Endothelial cell of umbilical vein (primary cell): ENCODE data around the gene RILPL2. TPM values are rescaled to one million over a fixed set of nuclear protein-coding genes. Genes with fewer than 3 reads are reported as not detected.
A peak's percentile ranks its signal among the peaks of the same experiment; 100 is the strongest.

Experiments used
- BruUV-seq: library from RNA; stranded (reverse); fragments of 400-500 nt; replicated peaks from 2 replicates; lab custom pipeline; 2021; lab: Mats Ljungman, UMichigan
- CTCF ChIA-PET: fragments of 300-600, 350-600 bp; sonication (Branson Sonifier 250); formaldehyde crosslinking; loops from one replicate; lab custom pipeline; 2021; ENCODE audit warnings: antibody characterized with exemption, inconsistent platforms; lab: Charles Lee
- POLR2A ChIA-PET: fragments of 300-600, 350-600 bp; sonication (Branson Sonifier 250); formaldehyde crosslinking; loops from one replicate; lab custom pipeline; 2021; ENCODE audit warnings: antibody characterized with exemption, inconsistent platforms; lab: Charles Lee
- DNase-seq: peaks from one replicate; pipeline ENCODE4 v3.0.0-alpha.2; 2011; ENCODE audit warnings: low read depth, low spot score
- FAIRE-seq: peaks from 2 replicates; lab custom pipeline; 2011; peaks lifted over from hg19 to GRCh38; lab: Jason Lieb, UNC
- H2AFZ ChIP-seq: 2 replicates; pipeline ENCODE4 v1.6.0; 2012; ENCODE audit warnings: low read depth, low read length, control low read depth, inconsistent platforms
- H3K27ac ChIP-seq: 2 replicates; pipeline ENCODE4 v1.5.1; 2011; ENCODE audit warnings: low read depth, mild to moderate bottlenecking, control low read depth, low read length, moderate library complexity; ENCODE audit not compliant: insufficient read depth
- H3K27me3 ChIP-seq, 2 experiments: 2 replicates each; pipeline versions ENCODE4 v1.6.0 to v1.6.1; 2011; ENCODE audit warnings: low read length in 2 of 2, mixed read lengths in 1 of 2; ENCODE audit not compliant: control insufficient read depth in 2 of 2, insufficient read depth in 2 of 2
- H3K36me3 ChIP-seq, 2 experiments: 2 replicates in 1 of 2; 3 replicates in 1 of 2; pipeline ENCODE4 v1.5.1; 2011; ENCODE audit warnings: low read length in 2 of 2, mild to moderate bottlenecking in 1 of 2, moderate library complexity in 1 of 2; ENCODE audit not compliant: control insufficient read depth in 2 of 2, insufficient read depth in 2 of 2; ENCODE audit errors: extremely low read depth in 1 of 2
- H3K4me1 ChIP-seq: 3 replicates; pipeline ENCODE4 v1.5.1; 2011; ENCODE audit warnings: mild to moderate bottlenecking, low read length; ENCODE audit not compliant: control insufficient read depth, insufficient read depth; ENCODE audit errors: extremely low read depth
- H3K4me2 ChIP-seq: 2 replicates; pipeline ENCODE4 v1.6.1; 2011; ENCODE audit warnings: low read length, control low read depth, mixed read lengths; ENCODE audit not compliant: insufficient read depth
- H3K4me3 ChIP-seq, 3 experiments: fragments of 200-600 bp in 1 of 3; sonication (generic), shearing (Covaris generic) in 1 of 3; replicated peaks in 1 of 3; 2 replicates each; pipeline ENCODE4 v1.5.1; 2011 to 2016; ENCODE audit warnings: control low read depth in 3 of 3, low read length in 3 of 3, mild to moderate bottlenecking in 2 of 3, inconsistent platforms in 1 of 3, low read depth in 1 of 3, moderate library complexity in 1 of 3; ENCODE audit not compliant: insufficient read depth in 1 of 3
- H3K79me2 ChIP-seq: 2 replicates; pipeline ENCODE4 v1.6.0; 2012; ENCODE audit warnings: low read length, inconsistent platforms; ENCODE audit not compliant: control insufficient read depth, insufficient read depth
- H3K9ac ChIP-seq: replicated peaks from 2 replicates; pipeline ENCODE3; 2011; ENCODE audit warnings: low read length, control low read depth; ENCODE audit not compliant: insufficient read depth; ENCODE audit errors: extremely low read depth
- H3K9me1 ChIP-seq: replicated peaks from 3 replicates; pipeline ENCODE4 v1.6.0; 2011; ENCODE audit warnings: mild to moderate bottlenecking, low read length; ENCODE audit not compliant: control insufficient read depth, insufficient read depth; ENCODE audit errors: extremely low read depth
- H3K9me3 ChIP-seq: replicated peaks from 2 replicates; pipeline ENCODE4 v1.5.1; 2012; ENCODE audit warnings: low read length, inconsistent platforms; ENCODE audit not compliant: control insufficient read depth, insufficient read depth
- H4K20me1 ChIP-seq: replicated peaks from 2 replicates; pipeline ENCODE3; 2011; ENCODE audit warnings: mild to moderate bottlenecking, low read length; ENCODE audit not compliant: control insufficient read depth, insufficient read depth; ENCODE audit errors: extremely low read depth
- EZH2 ChIP-seq: IDR thresholded peaks from 2 replicates; pipeline ENCODE4 v1.6.1; 2012; ENCODE audit warnings: borderline replicate concordance, low read depth, mild to moderate bottlenecking, moderate library complexity, low read length, inconsistent platforms; ENCODE audit not compliant: severe bottlenecking
- FOS ChIP-seq: IDR thresholded peaks from 2 replicates; pipeline ENCODE4 v1.6.1; 2011; ENCODE audit warnings: mild to moderate bottlenecking, low read length, moderate library complexity, borderline replicate concordance; ENCODE audit not compliant: insufficient read depth
- GATA2 ChIP-seq: IDR thresholded peaks from 2 replicates; pipeline ENCODE4 v1.7.0; 2011; ENCODE audit warnings: low read depth, mild to moderate bottlenecking, moderate library complexity, mixed read lengths, low read length; ENCODE audit not compliant: insufficient read length, insufficient read depth
- JUN ChIP-seq: IDR thresholded peaks from 2 replicates; pipeline ENCODE4 v1.6.1; 2011; ENCODE audit warnings: borderline replicate concordance, low read depth; ENCODE audit not compliant: insufficient read length, insufficient read depth
- MYC ChIP-seq: IDR thresholded peaks from one replicate; pipeline ENCODE4 v1.6.1; 2011; ENCODE audit warnings: mild to moderate bottlenecking, low read depth, low read length
- POLR2A ChIP-seq: IDR thresholded peaks from 2 replicates; pipeline ENCODE4 v1.6.1; 2012; ENCODE audit warnings: low read depth, mild to moderate bottlenecking, control low read depth, low read length
- POLR2AphosphoS5 ChIP-seq: IDR thresholded peaks from 2 replicates; pipeline ENCODE4 v1.6.1; 2012; ENCODE audit warnings: low read depth, mild to moderate bottlenecking, control low read depth, low read length, moderate library complexity; ENCODE audit not compliant: insufficient read depth
- dilution Hi-C: fragments of 300-500 bp; cut with MboI; formaldehyde crosslinking; loops from one replicate; pipeline ENCODE4 v1.15.0; 2019; ENCODE audit warnings: low sequenced_read_pairs; ENCODE audit not compliant: extremely low pct_ligation_motif_present
- intact Hi-C: fragments of 100-400 bp; cut with micrococcal nuclease; formaldehyde crosslinking; loops from one replicate; pipeline ENCODE4 v1.10.0; 2022
- polyA plus RNA-seq, 4 experiments: library from polyadenylated mRNA; depleted of rRNA in 3 of 4; stranded (reverse) in 3 of 4; unstranded in 1 of 4; fragments of >200 nt; gene quantifications; 2 replicates each; pipeline versions ENCODE4 v1.2.1 to v1.2.3, GENCODE V29; 2011 to 2012; ENCODE audit warnings: missing spikeins in 1 of 4
- total RNA-seq: library from RNA; stranded (reverse); gene quantifications from 2 replicates; pipeline ENCODE4 v1.2.3, GENCODE V29; 2021
- TF ChIP-seq, protein P1 (sequence below): IDR thresholded peaks from 2 replicates; pipeline ENCODE4 v1.6.1; 2011; ENCODE audit not compliant: insufficient read depth, insufficient read length
- TF ChIP-seq, protein P2 (sequence below), 2 donors: IDR thresholded peaks; 1 replicate in 1 of 2; 2 replicates in 1 of 2; pipeline ENCODE4 v1.5.1; 2011; ENCODE audit warnings: low read length in 2 of 2, mild to moderate bottlenecking in 2 of 2, moderate library complexity in 2 of 2, control low read depth in 1 of 2, inconsistent platforms in 1 of 2, low read depth in 1 of 2; ENCODE audit not compliant: insufficient read depth in 1 of 2; ENCODE audit errors: extremely low read depth in 1 of 2

RILPL2 gene
- total and polyA plus RNA-seq, 2 donors (not counting 3 experiments of a cell fraction or from before 2014, with no cell fraction given), result 3.3 to 4.6 TPM

DNA sequence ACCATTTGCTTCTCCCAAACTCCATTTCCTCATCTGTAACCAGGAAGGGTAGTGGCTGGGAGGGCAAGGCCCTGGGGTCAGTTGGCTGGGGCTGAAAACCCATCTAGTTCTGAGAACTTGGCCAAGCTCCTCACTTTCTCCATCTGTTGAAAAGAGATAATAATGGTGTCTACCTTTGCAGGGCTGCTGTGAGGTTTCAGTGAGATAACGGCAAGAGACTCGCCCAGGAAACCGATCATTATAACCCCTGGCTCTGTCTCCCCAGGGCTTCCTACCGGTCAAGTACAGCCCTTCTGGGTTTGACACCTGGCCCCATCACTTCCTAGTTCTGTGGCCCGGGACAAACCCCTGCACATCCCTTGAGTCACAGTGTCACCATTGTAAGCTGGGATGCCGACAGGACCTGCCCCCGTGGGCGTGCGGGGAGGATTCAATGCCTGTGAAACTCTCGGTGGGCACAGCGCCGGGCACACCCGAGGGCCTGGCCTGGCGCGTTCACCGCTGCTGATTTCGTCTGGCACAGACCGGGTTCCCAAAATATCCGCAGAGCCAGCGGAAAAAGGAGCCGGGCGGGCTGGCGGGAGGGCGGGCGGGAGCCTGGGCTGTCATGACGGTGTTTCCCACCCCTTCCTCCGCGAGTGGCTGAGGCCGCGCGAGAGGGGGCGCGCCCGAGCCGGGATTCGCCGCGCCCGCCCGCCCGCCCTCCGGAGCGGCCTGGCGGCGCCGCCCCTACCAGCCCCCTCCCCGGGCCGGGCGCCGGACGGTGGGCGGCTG lies 48.1 kb downstream of the RILPL2 start:
- BruUV-seq, result no TSS peak
- H3K9ac ChIP-seq, result peak overlapping the region; percentile 44
- H3K4me1 ChIP-seq, result peaks cover 36% of the 10 kb centered on the region
- intact Hi-C loops, result loop anchor here (1.0 kb wide), 1 partner anchor 23 kb away; no protein-coding TSS in a partner anchor
- no peaks in the 10 kb centered on the region for H3K9me1 ChIP-seq
- no peaks in the 10 kb centered on the region for H3K27me3 ChIP-seq
- ChIA-PET POLR2A (no interaction called here), CTCF (interaction anchor here (1.5 to 1.7 kb wide), 4 partner anchors 9 to 194 kb away, joined by 4 to 6 read pairs (median 5); no protein-coding TSS in a partner anchor)
- peaks cover 8 to 11% of the 10 kb centered on the region in 2 experiments for H3K36me3 ChIP-seq
- TF ChIP-seq POLR2A (peak; percentile 55), GATA2 (no peak), POLR2AphosphoS5 (peak; percentile 36)
- TF ChIP-seq, protein P1, sequence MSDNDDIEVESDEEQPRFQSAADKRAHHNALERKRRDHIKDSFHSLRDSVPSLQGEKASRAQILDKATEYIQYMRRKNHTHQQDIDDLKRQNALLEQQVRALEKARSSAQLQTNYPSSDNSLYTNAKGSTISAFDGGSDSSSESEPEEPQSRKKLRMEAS, result no peak
- H4K20me1 ChIP-seq, result no peaks in the 10 kb centered on the region
- H3K79me2 ChIP-seq, result peaks cover 56% of the 10 kb centered on the region
- FAIRE-seq (peak; percentile 56), DNase-seq (peak; percentile 61)
- H3K4me2 ChIP-seq, result peak overlapping the region; percentile 46
- dilution Hi-C loops, result no loop called here
- peak overlapping the region in 2 of 3 experiments; percentile 33 to 46 for H3K4me3 ChIP-seq
- peak overlapping the region; percentile 48 for H2AFZ ChIP-seq
- H3K27ac ChIP-seq, result peak overlapping the region; percentile 39
- H3K9me3 ChIP-seq, result no peaks in the 10 kb centered on the region

DNA sequence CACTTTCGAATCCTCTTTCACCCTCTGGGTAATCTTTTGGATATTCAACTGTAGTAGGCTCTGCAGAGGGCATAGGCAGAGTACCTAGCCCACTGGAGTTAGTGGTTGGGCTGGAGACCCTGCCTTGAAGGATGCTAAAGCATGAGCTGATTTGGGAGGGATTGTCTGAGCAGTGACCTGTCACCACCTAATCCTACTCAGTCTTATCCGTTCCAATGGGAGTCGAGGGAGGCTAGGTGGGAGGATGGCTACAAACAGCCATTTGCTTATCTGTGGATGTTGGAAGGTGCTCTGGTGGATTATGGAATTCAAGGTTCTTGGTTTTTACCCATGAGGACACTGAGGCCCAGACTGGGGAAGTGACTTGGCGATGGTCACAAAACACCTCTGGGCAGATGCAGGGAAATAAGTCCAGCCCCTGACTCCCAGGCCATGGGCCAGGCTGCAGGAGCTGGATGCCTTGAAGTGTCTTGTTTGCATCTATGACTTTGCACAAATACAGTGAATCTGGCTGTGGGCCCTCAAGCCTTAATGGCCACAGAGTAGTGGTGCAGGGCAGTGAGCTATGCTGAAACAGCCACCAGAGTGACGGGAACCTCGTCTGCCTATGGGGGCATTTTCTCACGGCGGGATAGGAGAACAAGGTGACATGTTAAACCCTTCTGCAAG lies 48.8 kb downstream of the RILPL2 start:
- intact Hi-C loops, result loop anchor here (1.0 kb wide), 1 partner anchor 22 kb away; no protein-coding TSS in a partner anchor
- Histone ChIP-seq H3K9ac (no peak overlapping the region), H3K27ac (peak overlapping the region; percentile 39), H3K36me3 (peaks cover 8 to 11% of the 10 kb centered on the region in 2 experiments), H4K20me1 (no peaks in the 10 kb centered on the region), H3K4me3 (peak overlapping the region in 1 of 3 experiments; percentile 33), H3K79me2 (peaks cover 49% of the 10 kb centered on the region), H3K9me1 (no peaks in the 10 kb centered on the region), H3K27me3 (no peaks in the 10 kb centered on the region), H3K9me3 (no peaks in the 10 kb centered on the region), H3K4me2 (peak overlapping the region; percentile 46), H2AFZ (no peak overlapping the region), H3K4me1 (peaks cover 36% of the 10 kb centered on the region)
- DNase-seq (peak; percentile 12), FAIRE-seq (no peak)
- POLR2A ChIA-PET, result no interaction called here
- dilution Hi-C loops, result no loop called here
- CTCF ChIA-PET, result interaction anchor here (1.5 to 1.7 kb wide), 4 partner anchors 9 to 194 kb away, joined by 4 to 6 read pairs (median 5); no protein-coding TSS in a partner anchor
- TF ChIP-seq JUN (no peak), MYC (no peak), POLR2AphosphoS5 (no peak), EZH2 (no peak), GATA2 (no peak), FOS (no peak)
- TF ChIP-seq, protein P2, sequence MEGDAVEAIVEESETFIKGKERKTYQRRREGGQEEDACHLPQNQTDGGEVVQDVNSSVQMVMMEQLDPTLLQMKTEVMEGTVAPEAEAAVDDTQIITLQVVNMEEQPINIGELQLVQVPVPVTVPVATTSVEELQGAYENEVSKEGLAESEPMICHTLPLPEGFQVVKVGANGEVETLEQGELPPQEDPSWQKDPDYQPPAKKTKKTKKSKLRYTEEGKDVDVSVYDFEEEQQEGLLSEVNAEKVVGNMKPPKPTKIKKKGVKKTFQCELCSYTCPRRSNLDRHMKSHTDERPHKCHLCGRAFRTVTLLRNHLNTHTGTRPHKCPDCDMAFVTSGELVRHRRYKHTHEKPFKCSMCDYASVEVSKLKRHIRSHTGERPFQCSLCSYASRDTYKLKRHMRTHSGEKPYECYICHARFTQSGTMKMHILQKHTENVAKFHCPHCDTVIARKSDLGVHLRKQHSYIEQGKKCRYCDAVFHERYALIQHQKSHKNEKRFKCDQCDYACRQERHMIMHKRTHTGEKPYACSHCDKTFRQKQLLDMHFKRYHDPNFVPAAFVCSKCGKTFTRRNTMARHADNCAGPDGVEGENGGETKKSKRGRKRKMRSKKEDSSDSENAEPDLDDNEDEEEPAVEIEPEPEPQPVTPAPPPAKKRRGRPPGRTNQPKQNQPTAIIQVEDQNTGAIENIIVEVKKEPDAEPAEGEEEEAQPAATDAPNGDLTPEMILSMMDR (IDR thresholded peaks at IDR 0.05; ENCODE audit: extremely low read depth in 1 of 2, insufficient read depth in 1 of 2, low read depth in 1 of 2, low read length in 2 of 2), result no peak
- no TSS peak for BruUV-seq
